Measurements from ENCODE around the gene RERE.

RERE gene

GRCh38 chr1:8415526-8416278, 401.7 kb downstream of the RERE start:
- TF ChIP-seq CTCF (IDR thresholded peaks at IDR 0.05; ENCODE audit: insufficient read depth, low read length, missing control alignments) = no peak
- no peak for DNase-seq (ENCODE audit: low read depth, low spot score)
- H3K4me3 ChIP-seq (ENCODE audit: low read depth, low read length) = no peak overlapping the region
- ChIA-PET POLR2A (interaction anchor here (0.5 to 0.7 kb wide), 2 partner anchors 19 to 238 kb away, joined by 3 read pairs; no protein-coding TSS in a partner anchor), CTCF (interaction anchor here (1.6 kb wide), 1 partner anchor 17 kb away, joined by 3 read pairs; no protein-coding TSS in a partner anchor)

GRCh38 chr1:8412183-8412831, 405.1 kb downstream of the RERE start:
- peak; percentile 67 for DNase-seq (ENCODE audit: low read depth, low spot score)
- H3K4me3 ChIP-seq (ENCODE audit: low read depth, low read length) = no peak overlapping the region
- CTCF ChIA-PET = interaction anchor here (0.5 to 4.8 kb wide), 5 partner anchors 9 to 314 kb away, joined by 3 to 49 read pairs (median 3); no protein-coding TSS in a partner anchor
- POLR2A ChIA-PET = interaction anchor here (0.7 to 1.7 kb wide), 3 partner anchors 12 to 425 kb away, joined by 3 to 6 read pairs (median 3); no protein-coding TSS in a partner anchor
- TF ChIP-seq CTCF (IDR thresholded peaks at IDR 0.05; ENCODE audit: insufficient read depth, low read length, missing control alignments) = peak; percentile 16

- POLR2A ChIA-PET = interaction anchor here (0.7 to 1.7 kb wide), 3 partner anchors 12 to 424 kb away, joined by 3 to 6 read pairs (median 3); no protein-coding TSS in a partner anchor
- TF ChIP-seq CTCF (IDR thresholded peaks at IDR 0.05; ENCODE audit: insufficient read depth, low read length, missing control alignments) = no peak
- CTCF ChIA-PET = interaction anchor here (0.5 to 4.8 kb wide), 4 partner anchors 10 to 149 kb away, joined by 3 to 49 read pairs (median 4); no protein-coding TSS in a partner anchor
- no peak overlapping the region for H3K4me3 ChIP-seq (ENCODE audit: low read depth, low read length)
- no peak for DNase-seq (ENCODE audit: low read depth, low spot score)
These were observed 405.6 kb downstream of the RERE start for GRCh38 chr1:8411803-8412182.

- POLR2A ChIA-PET = no interaction called here
- no peak for TF ChIP-seq CTCF (IDR thresholded peaks at IDR 0.05; ENCODE audit: insufficient read depth, low read length, missing control alignments)
- no peak for DNase-seq (ENCODE audit: low read depth, low spot score)
- CTCF ChIA-PET = interaction anchor here (0.7 to 4.8 kb wide), 10 partner anchors 11 to 337 kb away, joined by 3 to 49 read pairs (median 3); no protein-coding TSS in a partner anchor
- no peak overlapping the region for H3K4me3 ChIP-seq (ENCODE audit: low read depth, low read length)
These were observed 406.6 kb downstream of the RERE start for GRCh38 chr1:8410791-8411190.

- no peak for DNase-seq (ENCODE audit: low read depth, low spot score)
- no peak overlapping the region for H3K4me3 ChIP-seq (ENCODE audit: low read depth, low read length)
- ChIA-PET CTCF (interaction anchor here (0.7 to 4.8 kb wide), 25 partner anchors 9 to 317 kb away, joined by 3 to 49 read pairs (median 4); no protein-coding TSS in a partner anchor), POLR2A (interaction anchor here (0.9 kb wide), 2 partner anchors 12 to 13 kb away, joined by 3 to 5 read pairs; no protein-coding TSS in a partner anchor)
- no peak for TF ChIP-seq CTCF (IDR thresholded peaks at IDR 0.05; ENCODE audit: insufficient read depth, low read length, missing control alignments)
These were observed 407.8 kb downstream of the RERE start for GRCh38 chr1:8409606-8410005.

Data from AG04449 (cell line).